NCI-H524 (cell line): ENCODE results near the gene GPR89A.
"Not testable (repeated sequence)": the region's sequence is repeated elsewhere in the genome, so short reads cannot be mapped to it uniquely, and the experiment has no call there.

Experiments used
- DNase-seq, 2 experiments: peaks; one replicate each; lab custom pipeline; 2025; lab: John Stamatoyannopoulos, UW

The GPR89A gene

DNA sequence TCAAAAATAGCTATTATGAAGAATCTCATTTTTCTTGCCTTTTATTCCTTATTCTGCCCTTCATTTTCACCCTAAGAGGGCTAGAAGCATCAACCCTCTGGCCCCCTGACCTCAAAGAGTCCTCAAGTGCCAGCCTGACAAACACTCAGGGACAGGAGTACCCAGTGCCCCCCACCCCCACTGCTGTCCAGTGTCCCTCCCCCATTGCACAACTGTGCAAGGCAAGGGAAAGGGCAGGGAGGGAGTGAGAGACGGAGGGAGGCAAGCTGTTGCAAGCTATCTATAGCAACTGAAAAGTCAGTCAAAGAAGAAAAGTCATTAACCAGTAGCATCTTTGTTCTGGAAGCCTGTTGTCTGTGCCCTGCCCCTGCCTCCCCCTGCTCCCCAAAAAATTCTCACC, 78.3 kb downstream of the GPR89A start:
- not testable (repeated sequence) for DNase-seq

DNA sequence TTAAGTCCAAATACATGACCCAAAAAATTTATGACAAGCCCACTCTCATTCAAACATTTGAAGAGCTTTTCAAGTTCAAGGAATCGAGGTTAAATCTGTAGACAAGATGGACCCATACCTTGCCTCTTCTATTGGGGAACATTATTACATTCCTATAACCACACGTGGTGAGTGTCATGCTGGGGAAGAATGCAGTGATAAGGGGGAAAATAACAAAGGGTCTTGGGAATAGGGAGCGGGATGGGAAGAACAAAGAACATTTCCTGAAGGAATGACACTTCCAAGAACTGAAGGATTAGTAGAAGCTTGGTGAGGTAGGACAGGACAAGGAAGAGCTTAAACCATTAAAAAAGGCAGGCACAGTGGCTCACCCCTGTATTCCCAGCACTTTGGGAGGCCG, 80.5 kb downstream of the GPR89A start:
- DNase-seq = no peak

DNA sequence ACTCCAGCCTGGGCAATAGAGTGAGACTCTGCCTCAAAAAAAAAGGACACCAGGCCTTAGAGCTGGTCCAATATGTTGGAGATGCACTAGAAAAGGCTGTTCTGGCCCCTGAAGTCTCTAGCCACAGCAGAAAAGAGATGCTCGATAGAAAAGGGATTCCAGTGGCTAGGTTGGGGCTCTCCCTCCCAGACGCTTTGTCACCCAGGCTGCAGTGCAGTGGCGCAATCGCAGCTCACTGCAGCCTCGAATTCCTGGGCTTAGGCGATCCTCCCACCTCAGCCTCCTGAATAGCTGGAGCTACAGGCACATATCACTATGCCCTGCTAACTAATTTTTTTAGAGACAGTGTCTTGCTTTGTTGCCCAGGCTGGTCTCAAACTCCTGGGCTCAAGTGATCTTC, 81.1 kb downstream of the GPR89A start:
- DNase-seq = no peak

DNA sequence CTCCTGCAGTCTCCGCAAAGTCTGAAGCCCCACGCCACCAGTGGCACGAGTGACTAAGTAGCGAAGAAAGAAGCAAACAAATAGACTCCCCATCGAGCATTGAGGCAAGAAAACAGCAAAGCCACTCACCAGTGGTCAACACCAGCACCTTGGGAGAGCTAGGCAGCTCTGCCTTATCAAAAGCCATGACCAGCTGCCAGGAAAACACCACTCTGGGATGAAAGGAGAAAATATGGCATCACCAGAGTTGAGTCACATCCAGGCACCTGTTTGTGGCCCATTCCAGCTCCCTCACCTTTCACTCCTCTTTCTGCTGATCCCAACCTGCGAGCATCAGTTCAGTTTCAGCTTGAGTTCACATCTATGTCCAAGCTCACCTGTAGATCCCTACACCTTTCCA, 82.1 kb downstream of the GPR89A start:
- DNase-seq = no peak

DNA sequence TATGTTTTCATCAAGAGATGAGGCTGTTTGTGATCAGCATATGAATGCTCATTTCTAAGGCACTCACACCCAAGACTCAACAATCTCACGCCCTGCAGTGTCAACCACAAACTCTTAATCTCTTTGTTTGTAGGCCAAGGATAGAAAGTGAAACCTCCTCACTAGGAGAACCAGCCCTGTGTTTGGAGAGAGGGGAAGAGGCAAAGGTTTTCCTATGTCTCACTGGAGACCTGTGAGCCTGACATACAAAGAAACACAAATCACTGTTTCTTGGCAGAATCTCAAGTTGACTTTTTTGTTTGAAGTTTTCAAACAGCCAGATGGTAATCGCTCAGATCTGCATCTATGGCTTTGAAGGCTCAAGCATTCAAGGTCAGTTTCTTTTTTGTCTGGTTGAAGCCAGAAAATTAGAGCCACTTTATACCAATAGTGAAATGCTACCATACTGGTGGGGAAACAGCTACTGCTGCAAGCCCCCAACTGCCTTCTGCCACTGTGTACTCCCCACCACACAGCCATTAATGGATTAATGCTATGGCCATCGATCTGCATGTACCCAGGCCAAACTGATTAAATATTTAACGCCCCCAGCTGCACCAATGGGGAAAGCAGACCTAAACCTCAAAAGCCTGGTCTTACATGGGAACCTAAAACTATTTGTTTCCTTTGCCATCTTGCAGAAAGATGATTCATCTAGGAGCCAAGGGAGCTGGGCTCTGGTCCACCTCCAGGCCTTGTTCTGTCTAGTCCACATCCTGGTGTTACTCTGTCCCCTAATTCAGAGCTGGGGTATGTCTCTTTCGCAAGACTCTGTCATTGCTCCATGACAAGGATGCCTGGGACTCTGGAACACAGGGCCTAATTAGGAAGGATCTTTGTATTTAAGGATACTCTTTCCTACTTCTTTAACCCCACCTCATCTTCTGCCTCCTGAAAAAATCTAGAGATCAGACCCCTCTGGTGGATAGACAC, 83.1 kb downstream of the GPR89A start:
- DNase-seq = no peak

DNA sequence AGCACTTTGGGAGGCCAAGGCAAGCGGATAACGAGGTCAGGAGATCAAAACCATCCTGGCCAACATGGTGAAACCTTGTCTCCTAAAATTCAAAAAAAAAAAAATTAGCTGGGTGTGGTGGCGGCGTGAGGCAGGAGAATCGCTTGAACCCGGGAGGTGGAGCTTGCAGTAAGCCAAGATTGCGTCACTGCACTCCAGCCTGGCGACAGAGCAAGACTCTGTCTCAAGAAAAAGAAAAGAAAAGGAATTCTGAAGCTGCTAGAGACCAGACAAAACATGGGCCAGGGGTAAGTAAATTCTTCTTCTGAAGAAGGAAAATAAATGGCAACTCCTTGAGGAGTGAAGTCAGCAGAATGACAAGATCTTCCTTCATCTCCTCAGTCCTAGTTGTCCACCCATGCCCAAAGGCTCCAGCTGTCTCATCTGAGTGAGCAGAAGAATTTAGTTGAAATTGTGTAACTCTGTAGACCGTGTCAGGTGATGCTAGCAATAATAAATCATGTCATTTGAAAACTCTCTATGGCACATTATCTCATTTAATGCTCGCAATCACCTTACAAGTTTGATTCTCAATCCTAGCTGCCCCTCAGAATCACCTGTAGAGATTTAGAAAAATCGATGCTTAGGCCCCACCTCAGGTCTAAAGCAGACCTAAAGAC, 85.1 kb downstream of the GPR89A start:
- no peak for DNase-seq

DNA sequence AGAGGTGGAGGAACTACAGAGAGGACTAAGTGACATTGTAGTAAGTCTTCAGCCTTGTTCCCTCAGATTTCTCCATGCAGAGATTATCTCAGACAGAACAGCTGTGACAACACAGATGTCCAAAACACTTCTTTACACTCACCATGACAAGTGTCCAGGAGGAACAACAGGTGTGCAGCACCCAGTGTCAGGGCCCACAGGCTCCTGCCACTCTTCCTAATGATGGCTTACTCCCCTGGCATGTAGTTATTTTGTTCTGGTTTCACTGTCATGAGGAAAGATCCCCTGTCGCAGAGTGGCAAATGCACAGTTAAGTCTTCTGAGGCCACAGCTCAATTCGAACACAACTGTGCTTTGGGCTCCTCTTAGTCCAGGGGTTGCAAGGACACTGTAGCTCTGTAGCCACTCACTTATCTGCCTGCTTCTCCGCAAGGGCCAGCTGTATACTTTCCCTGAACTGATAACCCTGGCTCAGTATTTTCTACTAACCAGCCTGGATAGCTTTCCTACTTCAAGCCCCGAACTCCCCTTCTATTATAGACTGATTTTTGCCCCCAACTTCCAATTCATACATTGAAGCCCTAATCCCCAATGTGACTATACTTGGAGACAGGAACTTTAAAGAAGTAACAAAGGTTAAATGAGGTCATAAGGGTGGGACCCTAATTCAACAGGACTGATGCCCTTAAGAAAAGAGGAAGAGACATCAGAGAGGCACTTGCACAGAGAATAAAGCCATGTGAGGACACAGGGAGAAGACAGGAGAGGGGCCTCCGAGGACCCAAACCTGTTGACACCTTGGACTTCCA, 88.2 kb downstream of the GPR89A start:
- peak; percentile 48 to 80 for DNase-seq

DNA sequence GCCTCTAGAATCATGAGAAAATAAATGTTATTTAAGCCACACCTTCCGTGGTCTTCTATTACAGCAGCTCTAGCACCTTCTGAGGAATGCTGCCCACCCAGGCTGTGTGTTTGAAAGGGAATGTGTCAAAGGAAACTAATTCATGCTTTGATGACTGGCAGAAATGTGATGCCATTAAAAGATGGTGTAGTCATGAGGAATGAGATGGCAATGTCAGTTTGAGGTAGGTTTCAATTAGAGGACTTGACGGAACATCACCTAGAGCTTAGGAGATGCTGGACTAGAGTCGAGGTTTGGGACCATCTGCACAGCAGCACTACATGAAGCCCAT, 88.8 kb downstream of the GPR89A start:
- no peak for DNase-seq

DNA sequence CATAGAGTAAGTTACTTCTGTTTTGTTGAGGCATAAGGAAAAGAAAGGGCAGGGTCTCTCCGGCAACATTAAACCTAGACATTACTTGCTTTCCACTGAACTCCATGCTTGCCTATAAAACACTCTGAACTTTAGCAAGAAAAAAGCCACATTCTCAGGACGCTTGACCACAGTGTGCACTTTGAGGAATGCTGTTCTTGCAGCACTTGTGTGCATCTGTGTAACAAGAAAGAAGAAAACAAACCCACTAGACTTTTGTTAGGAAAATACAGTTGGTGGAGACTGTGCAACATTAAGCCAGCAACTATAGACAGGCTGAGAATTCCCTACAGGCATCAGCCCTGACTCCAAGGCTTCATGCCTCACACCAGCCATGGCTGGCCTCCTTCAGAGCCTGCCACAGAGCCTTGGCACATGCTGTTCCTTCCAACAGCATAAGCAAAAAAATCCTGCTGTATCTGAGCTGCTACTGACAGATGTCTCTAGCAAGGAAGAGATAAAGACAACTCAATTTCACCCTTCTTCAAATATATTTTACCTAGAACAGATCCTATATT, 93.6 kb downstream of the GPR89A start:
- no peak for DNase-seq

DNA sequence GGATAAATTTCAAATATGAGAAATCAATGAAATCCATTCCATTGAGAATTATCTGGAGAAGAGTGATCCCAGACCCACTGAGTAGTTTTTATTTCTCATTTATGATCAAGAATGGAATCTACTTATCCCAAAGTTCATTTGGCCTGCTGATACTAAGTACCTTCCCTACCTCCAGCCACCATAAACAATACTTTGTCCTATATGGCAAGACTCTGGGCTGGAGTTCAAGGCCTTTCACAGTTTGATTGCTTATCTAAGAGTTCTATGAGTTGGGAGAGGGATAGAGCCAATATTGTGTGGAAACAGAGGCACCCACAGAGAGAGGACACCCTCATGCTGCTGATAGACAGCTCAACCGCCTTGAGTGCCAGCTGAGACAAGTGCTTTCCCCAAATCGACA, 94.3 kb downstream of the GPR89A start:
- no peak for DNase-seq

DNA sequence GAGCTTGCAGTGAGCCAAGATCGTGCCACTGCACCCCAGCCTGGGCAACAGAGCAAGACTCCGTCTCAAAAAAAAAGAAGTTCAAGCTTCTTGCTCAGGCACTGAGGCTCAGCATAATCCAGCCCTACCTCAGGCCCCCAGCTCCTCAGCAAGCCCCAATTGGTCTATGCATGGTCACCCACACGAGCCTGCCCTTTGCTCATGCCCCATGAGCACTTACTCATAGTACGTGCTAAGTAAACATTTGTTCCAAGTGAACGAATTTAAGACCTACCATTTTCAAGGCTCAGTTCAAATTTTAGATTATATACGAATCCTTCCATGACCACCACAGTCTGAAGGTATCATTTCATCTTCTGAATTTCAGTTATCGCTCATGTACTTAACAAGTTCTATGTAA, 95.0 kb downstream of the GPR89A start:
- DNase-seq = no peak

DNA sequence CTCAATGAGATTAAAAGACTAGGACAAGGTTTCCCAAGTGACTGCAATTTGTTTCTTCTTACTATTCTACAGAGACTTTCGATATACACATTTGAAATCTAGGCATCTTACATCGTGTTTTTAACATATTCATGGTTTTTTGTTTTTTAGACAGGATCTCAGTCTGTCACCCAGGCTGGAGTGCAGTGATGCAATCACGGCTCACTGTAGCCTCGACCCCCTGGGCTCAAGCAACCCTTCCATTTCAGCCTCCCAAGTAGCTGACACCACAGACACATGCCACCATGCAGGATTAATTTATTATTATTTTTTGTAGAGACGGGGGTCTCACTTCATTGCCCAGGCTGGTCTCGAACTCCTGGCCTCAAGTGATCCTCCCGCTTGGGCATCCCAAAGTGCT, 97.8 kb downstream of the GPR89A start:
- DNase-seq = no peak

DNA sequence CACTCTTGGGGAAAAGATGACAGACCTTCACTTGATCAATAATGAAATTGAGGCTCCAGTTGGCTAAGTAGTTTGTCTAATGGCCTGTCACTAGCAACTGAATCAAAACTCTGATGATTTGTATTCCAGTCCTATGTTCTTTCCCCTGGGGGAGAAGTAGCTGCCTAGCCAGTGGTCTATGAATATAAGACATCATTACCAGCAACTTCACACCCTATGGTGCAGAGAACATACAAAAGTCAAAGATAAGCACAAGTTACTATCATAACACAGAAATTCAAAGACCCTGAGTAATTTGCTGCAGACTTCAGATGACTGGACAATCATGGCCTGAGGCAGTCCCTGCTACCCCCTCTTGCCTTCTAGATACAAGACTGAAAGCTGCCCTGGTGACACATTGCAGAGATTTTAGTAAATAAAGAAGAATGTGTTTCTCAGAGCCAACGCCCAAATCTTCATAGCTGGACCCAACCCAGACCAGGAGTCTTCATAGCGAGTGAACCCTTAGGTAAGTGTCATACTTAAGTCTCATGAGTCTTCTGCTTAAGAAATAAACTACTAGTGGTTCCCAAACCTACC, 98.4 kb downstream of the GPR89A start:
- DNase-seq = no peak

DNA sequence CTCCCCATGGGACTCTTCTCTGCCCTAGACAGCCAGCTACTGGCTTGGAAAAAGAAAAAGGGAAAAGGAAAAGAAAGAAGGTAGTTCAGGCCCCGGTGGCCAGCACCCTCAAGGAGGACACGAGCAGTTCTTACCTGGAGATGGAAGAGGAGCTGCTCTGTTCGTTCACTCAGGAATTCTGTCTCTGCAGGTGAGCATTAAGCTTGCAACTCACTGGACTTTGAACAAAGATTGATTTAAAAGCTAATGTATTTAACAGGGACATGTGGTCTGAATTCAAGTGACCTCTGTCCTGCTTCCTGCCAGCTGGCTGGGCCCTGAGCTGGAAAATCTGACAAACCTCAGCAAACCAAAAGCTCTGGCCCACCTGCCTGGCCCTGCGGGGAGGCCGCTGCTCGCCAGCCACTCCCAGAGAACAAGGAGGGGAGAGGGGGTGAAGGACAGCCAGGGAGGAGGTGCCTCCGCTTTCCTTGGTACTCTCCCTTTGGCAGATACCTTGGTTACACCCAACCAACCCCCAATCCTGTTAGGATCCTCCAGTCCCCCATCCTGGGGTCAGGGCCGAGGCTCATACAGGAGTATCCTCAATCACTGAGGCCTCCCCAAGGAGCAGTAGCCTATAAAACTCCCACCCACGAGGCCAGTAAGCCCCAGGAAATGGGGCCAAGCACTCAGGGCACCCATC, 99.5 kb downstream of the GPR89A start, which contains the start of gene PDZK1:
Gene PDZK1 (minus strand): TSS at position 186 of the 685 bp plus-strand sequence. CDS start 19,347 bp downstream, outside the sequence.
- no peak for DNase-seq

DNA sequence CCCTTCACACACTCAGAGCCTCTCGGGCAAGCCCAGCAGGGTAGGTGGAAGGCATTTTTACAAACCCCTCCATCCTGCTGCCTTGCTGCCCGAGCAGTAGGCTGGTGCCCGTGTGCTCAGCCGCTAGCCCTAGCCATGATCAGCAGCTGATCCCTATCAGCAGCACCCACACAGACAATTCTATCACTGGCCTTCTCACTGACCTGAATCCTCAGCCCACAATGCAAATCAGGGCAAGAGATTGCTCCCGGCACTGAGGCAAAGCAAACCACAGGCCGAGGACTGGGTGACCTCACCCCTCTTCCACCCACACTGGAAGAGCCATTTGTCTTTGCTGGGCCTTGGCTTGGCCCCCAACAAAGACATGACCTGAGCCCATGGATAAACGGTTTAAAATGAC, 100.3 kb downstream of the GPR89A start:
- no peak for DNase-seq

DNA sequence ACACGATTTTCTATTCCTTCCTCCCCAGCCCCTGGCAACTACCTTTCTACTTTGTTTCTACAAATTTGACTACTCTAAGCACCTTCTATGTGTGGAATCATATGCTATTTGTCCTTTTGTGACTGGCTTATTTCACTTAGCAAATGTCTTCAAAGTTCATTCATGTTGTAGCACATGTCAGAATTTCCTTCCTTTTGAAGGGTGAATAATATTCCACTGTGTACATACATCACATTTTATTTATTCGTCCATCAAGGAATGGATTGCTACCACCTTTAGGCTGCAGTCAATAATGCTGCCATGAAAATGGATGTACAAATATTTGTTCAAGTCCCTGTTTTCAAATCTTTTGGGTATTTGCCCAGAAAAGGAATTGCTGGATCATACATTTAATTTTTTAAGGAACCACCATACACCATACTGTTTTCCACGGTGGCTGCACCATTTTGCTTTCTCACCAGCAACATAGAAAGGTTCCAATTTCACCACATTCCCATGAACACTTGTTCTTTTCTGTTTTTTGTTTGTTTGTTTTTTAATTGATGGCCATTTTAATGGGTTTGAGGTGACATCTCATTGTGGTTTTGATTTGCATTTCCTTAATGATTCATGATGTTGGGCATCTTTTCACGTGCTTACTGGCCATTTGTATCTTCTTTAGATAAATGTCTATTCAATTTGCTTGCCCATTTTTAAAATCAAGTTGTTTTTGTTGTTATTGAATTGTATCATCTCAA, 102.7 kb downstream of the GPR89A start:
- DNase-seq = no peak

DNA sequence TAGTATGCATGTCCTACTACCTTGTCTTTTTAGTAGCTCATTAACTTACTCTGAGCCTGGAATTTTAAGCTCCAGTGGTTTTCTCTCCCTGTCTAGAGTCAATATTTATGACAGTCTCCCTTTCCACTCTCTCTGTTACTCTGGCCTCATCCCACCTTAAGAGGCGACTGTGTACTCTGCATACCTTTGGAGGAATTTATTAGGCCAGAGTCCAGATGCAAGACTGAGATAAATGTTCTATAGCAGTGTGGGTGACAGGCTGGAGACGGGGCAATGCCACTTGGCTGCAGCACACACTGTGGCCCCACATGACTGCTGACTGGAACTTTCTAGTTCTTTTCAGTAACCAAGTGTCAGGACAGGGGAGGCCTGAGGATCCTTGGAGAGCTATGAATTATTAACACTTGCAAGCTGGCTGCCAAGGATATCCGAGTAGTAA, 103.4 kb downstream of the GPR89A start:
- no peak for DNase-seq

DNA sequence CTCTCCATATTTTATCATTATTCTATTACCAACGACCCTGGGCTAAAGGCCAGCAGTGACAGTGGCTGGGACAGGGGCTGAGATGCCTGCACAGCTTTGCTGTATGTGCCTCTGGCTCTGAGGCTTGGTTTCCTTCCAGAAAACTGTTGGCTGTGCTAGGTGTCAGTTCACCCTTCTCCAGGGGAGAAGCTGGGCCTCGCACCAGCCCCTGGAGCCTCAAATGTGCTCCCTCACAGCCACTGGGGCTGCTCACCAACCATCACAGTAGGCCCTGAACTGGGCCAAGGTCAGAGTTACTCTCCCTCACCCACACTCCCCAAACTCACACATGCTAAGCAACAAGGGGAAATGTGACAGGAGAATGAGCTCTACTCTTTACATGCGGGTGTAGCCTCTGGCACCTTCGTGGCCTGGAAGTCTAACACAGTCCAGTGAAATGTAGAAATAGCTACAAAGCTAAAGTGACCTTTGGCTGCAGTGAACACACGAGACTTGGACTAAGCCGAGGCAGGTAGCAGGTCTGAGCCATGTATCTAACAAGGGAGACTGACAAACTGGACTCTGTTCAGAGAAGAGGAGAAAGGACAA, 106.8 kb downstream of the GPR89A start:
- no peak for DNase-seq

DNA sequence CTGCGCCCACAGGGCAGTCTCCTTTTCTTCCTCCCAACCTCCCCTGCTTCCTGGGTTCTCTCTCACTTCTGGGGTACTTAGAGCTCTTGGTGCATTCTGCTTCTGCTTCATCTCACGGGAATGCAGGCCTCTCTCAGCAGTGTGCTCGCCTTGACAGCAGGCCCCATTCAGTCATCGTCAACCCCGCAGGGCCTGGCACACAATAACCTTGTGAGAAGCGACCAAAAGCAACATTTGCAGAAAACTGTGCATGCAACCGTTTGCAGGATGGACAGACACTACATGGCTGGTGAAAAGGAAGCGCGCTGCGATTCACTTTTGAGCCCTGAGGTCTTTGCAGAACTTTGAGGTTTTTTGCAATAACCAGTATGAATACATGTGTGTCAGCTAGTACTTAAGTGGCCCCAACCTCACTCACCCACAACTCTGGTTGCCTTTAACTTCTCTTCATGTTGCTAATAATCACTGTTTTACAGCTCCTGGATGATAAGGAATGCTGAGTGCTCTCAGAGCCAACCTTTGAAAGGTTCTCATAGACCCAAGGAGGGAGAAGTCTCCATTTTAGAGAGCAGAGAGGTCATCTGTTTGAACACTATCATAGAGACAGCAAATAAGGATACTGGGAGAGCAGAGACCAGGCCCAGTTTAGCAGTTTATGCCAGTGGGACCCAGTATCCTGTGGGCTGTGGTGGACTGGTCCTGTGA, 109.0 kb downstream of the GPR89A start:
- DNase-seq = no peak
